ENCODE results near the gene TOM1L2.
A peak's percentile ranks its signal among the peaks of the same experiment; 100 is the strongest.

The TOM1L2 gene

GRCh38 chr17:17972126-17972951, at the start of gene TOM1L2, which contains the start of gene DRC3:
TOM1L2 (minus strand) TSS chr17:17972400; CDS start chr17:17972313, 87 bp downstream.
DRC3 (plus strand) TSS chr17:17972862; CDS start chr17:17977599, 4,737 bp downstream.
- peak; percentile 99 to 100 (median 100) for DNase-seq (ENCODE audit: low read depth in 2 of 3, low spot score in 1 of 3)

GRCh38 chr17:18021372-18021771, 49.2 kb upstream of the TOM1L2 start:
- DNase-seq (ENCODE audit: low read depth in 2 of 3, low spot score in 1 of 3), result no peak

- no peak for DNase-seq (ENCODE audit: low read depth in 2 of 3, low spot score in 1 of 3)
Observed at GRCh38 chr17:18020971-18021370, 48.8 kb upstream of the TOM1L2 start.

- DNase-seq (ENCODE audit: low read depth in 2 of 3, low spot score in 1 of 3), result no peak
Observed at GRCh38 chr17:18019838-18020154, 47.6 kb upstream of the TOM1L2 start.

- DNase-seq (ENCODE audit: low read depth in 2 of 3, low spot score in 1 of 3), result no peak
Observed at GRCh38 chr17:18018411-18018921, 46.3 kb upstream of the TOM1L2 start.

- DNase-seq (ENCODE audit: low read depth in 2 of 3, low spot score in 1 of 3), result no peak
Observed at GRCh38 chr17:18017958-18018357, 45.8 kb upstream of the TOM1L2 start.

- DNase-seq (ENCODE audit: low read depth in 2 of 3, low spot score in 1 of 3), result no peak
Observed at GRCh38 chr17:18016426-18016825, 44.2 kb upstream of the TOM1L2 start.

GRCh38 chr17:18015593-18015992, 43.4 kb upstream of the TOM1L2 start:
- no peak for DNase-seq (ENCODE audit: low read depth in 2 of 3, low spot score in 1 of 3)

GRCh38 chr17:18014006-18014405, 41.8 kb upstream of the TOM1L2 start:
- no peak for DNase-seq (ENCODE audit: low read depth in 2 of 3, low spot score in 1 of 3)

GRCh38 chr17:18011286-18011685, 39.1 kb upstream of the TOM1L2 start:
- no peak for DNase-seq (ENCODE audit: low read depth in 2 of 3, low spot score in 1 of 3)

GRCh38 chr17:18009609-18010420, 37.6 kb upstream of the TOM1L2 start:
- no peak for DNase-seq (ENCODE audit: low read depth in 2 of 3, low spot score in 1 of 3)

GRCh38 chr17:18008496-18009268, 36.5 kb upstream of the TOM1L2 start:
- no peak for DNase-seq (ENCODE audit: low read depth in 2 of 3, low spot score in 1 of 3)

GRCh38 chr17:18006495-18007239, 34.5 kb upstream of the TOM1L2 start:
- no peak for DNase-seq (ENCODE audit: low read depth in 2 of 3, low spot score in 1 of 3)

- DNase-seq (ENCODE audit: low read depth in 2 of 3, low spot score in 1 of 3), result no peak
Observed at GRCh38 chr17:18005496-18005895, 33.3 kb upstream of the TOM1L2 start.

- no peak for DNase-seq (ENCODE audit: low read depth in 2 of 3, low spot score in 1 of 3)
Observed at GRCh38 chr17:18004884-18005305, 32.7 kb upstream of the TOM1L2 start.

- no peak for DNase-seq (ENCODE audit: low read depth in 2 of 3, low spot score in 1 of 3)
Observed at GRCh38 chr17:18004345-18004744, 32.1 kb upstream of the TOM1L2 start.

- DNase-seq (ENCODE audit: low read depth in 2 of 3, low spot score in 1 of 3), result no peak
Observed at GRCh38 chr17:18002171-18002570, 30.0 kb upstream of the TOM1L2 start.

GRCh38 chr17:18000030-18000408, 27.8 kb upstream of the TOM1L2 start:
- no peak for DNase-seq (ENCODE audit: low read depth in 2 of 3, low spot score in 1 of 3)

GRCh38 chr17:17999364-18000029, 27.3 kb upstream of the TOM1L2 start:
- DNase-seq (ENCODE audit: low read depth in 2 of 3, low spot score in 1 of 3), result no peak

GRCh38 chr17:17998934-17999333, 26.7 kb upstream of the TOM1L2 start:
- DNase-seq (ENCODE audit: low read depth in 2 of 3, low spot score in 1 of 3), result no peak

Measured in stimulated activated CD4-positive, alpha-beta T cell treated with anti-CD3 and anti-CD28 coated beads, Interleukin-12 subunit alpha, Interleukin-12 subunit beta, amount 100 ng/mL, for 48 hours (primary cell).